HG03108 (cell line): ENCODE measurements around the gene INS.

Source experiments
- ATAC-seq: cut with Tn5 transposase; IDR thresholded peaks from one replicate; pipeline ENCODE4 v1.9.1; 2021; ENCODE audit warnings: moderate library complexity; ENCODE audit not compliant: unreplicated experiment

Gene INS

GRCh38 chr11:2122907-2123627, 37.9 kb downstream of the INS start:
- ATAC-seq, result no peak

DNA sequence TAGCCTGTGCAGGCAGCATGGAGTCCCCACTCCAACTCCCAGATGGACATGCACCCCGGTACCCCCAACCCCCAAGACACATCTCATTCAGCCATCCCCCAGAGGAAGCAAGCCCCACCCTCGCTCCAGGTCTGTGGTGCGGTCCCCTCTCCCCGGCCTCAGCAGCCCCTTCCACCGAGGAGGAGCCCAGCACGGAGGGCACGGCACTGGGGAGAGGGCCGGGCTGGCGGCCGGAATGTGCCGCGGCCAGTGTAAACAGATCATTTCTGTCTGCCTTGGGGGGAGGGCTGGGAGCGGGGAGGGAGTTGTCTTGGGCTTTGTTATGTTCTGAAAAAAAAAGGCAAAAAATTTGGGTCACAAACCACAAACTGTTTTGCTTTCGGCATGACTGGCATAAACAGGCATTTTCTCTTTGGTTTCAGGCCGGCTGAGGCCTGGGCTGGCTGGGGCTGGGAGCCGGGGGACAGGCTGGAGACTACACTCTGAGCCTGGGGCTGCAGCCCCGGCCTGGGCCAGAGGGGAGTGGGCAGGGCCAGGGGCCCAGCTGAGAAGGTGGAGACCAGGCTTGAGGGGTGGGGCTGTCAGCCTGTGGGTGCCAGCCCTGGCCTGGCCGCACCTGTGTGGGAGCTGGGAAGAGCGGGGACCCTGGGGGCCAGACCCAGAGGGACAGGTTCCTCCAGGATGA, 38.6 kb downstream of the INS start:
- no peak for ATAC-seq

GRCh38 chr11:2121227-2122130, 39.5 kb downstream of the INS start:
- no peak for ATAC-seq

- no peak for ATAC-seq
These were observed 40.5 kb downstream of the INS start for GRCh38 chr11:2120359-2121100.

GRCh38 chr11:2118677-2119076, 42.3 kb downstream of the INS start:
- ATAC-seq, result no peak

DNA sequence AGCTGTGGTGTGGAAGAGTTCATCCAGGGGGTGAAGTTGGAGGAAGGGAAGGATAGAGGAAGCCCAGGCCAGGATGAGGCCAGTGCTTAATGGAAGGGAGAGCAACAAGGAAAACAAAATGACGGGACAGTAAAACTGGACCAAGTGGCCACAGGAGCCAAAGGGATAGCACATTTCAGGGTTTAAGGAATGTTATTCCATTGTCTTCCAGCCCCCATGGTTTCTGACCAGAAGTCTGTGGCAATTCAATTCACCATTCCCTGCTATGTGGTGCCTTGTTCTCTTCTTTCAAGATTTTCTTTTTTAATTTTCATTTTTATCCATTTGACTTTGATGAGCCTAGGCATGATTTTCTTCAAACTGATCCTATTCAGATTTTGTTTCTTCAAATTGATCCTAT, 44.3 kb downstream of the INS start:
- ATAC-seq, result no peak

- ATAC-seq, result no peak
These were observed 45.7 kb downstream of the INS start for GRCh38 chr11:2115308-2115707.

GRCh38 chr11:2114430-2115241, 46.4 kb downstream of the INS start:
- ATAC-seq, result no peak

- no peak for ATAC-seq
These were observed 47.2 kb downstream of the INS start for GRCh38 chr11:2113776-2114175.

DNA sequence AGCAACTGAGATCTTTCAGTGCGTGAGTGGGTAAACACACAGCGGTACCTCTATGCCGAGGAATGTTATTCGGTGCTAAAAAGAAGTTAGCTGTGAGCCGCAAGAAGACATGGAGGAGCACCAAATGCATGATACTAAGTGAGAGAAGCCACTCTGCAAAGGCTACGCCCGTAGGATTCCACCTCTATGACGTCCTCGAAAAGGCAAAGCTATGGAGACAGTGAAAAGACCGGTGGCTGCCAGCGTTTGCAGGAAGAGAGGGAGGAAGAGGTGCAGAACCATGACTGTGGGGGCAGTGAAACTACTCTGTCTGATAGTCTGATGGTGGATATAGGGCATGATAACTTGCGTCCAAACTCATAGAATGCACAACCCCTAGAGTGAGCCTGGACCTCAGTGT, 50.5 kb downstream of the INS start:
- no peak for ATAC-seq
